LoVo (cell line): ENCODE data around the gene IGDCC3.
A peak's percentile ranks its signal among the peaks of the same experiment; 100 is the strongest.

Experiments
- DNase-seq: peaks from one replicate; pipeline ENCODE4 v3.0.0-alpha.2; 2016; ENCODE audit warnings: low spot score

The IGDCC3 gene

DNA sequence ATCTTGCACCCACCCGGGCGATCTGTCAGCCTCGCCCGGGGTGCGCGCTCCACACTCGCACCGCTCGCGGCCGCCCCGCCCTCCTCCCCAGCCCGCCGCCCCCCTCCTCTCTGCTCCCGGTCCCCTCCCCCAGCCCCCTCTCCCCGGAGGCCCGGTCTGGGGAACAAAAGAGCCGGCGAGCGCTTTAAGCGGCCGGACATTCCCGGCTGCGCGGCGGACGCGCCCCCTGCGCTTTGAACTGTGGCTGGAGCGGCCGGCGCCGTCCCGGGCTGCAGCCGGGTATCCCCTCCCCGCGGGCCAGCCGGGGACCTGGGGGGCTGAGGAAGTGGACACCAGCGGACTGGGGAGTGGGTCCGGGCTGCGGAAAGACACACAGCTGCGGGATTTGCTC lies at the start of gene IGDCC3:
TSS of gene IGDCC3 (minus strand) at position 27 of the 391 bp plus-strand sequence. CDS start 214 bp downstream, outside the sequence.
- DNase-seq = no peak

DNA sequence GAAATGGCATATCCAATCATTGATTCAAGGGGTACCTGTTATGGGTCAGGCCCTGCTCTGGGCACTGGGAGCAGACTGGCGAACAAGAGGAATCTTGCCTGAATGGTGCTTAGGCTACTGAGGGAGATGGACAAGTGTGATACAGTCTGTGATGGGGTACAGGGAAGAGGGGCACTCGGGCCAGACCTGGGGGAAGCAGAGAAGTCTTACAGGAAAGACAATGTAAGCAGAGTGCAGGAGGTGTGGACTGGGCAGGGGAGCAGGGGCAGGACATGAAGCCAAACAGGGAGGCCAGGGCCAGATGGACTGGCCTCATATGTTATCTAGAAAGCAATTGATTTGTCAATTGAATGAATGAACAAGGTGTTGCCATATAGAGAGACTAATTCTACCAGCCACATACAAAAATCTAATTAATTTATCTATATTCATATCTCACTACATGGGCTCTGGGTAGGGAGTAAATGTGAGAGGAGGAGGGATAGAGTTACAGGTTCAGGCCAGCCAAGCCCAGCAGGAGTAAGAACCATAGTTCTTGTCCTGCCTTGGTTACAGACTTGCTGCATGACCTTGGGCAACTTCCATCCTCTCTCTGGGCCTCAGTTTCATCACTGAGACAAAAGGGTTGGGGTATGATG lies 48.5 kb upstream of the IGDCC3 start:
- DNase-seq = no peak

GRCh38 chr15:65424683-65425082 lies 46.9 kb upstream of the IGDCC3 start:
- no peak for DNase-seq

GRCh38 chr15:65423976-65424679 lies 46.3 kb upstream of the IGDCC3 start:
- peak; percentile 13 for DNase-seq

- no peak for DNase-seq
Measured at GRCh38 chr15:65423150-65423975, 45.6 kb upstream of the IGDCC3 start.

DNA sequence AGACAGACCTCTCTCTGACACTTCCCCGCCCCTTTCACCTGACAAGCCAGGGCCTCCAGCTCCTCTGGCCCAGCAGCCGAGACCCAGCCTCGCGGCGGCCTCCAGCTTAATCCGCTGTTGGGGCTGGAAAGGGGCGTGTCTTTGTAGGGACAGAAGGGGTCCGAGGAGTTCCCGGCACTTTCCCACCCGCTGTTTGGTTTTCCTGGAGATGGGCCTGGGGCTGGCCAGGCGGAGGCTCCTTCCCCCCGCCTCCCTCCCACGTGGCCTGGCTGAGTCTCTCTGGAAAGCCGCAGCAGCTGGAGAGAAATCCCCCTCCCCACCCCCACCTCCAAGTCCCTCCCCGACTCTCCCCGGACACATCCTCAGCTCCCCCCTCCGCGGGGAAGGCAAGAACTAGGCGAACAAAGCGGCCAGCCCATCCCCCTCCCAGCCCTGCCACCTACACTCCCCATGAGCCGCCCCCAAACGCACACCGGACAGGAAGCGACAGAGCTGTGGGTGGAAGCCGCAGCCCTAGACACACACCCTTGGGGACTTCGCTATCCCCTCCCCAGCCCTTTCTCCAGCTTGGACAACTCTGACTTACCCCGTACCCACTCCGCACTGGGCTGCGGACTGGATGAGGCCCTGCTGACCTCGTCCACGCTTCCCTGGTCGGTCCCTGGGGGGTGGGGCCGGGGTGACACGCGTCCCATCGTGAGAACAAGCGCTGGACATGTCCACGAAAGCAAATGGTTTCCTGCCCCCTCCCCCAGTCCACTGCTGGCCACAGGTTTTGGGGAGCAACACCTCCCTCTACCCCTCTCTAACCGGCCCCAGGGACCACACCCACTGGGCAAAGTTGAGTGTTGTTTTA lies 43.8 kb upstream of the IGDCC3 start:
- no peak for DNase-seq

DNA sequence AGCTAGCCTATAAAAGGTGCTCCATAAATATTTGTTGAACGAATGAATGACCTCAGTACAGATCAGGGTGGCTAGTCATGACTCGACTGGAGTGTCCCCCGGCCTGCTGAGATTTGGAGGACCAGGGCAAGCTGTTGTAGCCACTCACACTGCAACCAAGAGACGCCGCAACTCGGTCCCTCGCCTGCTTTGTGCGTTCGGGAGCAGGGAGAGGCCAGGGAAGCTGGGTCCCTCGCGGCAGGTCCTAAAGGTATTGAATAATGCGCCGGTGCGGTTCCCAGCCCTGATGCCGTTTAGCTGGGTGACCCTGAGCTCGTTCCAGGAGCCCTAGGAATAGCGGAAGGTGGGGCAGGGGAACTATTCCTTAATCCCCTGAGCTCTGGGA lies 43.2 kb upstream of the IGDCC3 start:
- DNase-seq = no peak

- no peak for DNase-seq
Measured at GRCh38 chr15:65418596-65418995, 40.8 kb upstream of the IGDCC3 start.

GRCh38 chr15:65416845-65417416 lies 39.1 kb upstream of the IGDCC3 start:
- no peak for DNase-seq

GRCh38 chr15:65414841-65415621 lies 37.2 kb upstream of the IGDCC3 start:
- no peak for DNase-seq

DNA sequence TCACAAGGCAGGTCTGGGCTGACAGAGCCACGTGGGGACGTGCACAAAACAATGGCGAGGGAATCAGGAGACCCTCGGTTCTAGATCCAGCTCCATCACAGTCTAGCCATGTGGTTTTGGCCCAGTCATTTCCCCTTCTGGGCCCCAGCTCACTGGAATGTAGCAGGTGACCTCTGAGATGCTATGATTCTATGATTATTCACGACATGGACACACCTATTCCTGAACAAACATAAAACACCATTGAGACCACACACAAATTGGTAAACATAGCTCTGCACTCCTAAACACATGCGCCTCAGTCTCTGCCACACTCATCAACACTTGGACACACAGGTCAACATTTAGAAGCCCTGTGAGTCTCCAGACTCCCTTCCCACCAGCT lies 36.0 kb upstream of the IGDCC3 start:
- DNase-seq = no peak

DNA sequence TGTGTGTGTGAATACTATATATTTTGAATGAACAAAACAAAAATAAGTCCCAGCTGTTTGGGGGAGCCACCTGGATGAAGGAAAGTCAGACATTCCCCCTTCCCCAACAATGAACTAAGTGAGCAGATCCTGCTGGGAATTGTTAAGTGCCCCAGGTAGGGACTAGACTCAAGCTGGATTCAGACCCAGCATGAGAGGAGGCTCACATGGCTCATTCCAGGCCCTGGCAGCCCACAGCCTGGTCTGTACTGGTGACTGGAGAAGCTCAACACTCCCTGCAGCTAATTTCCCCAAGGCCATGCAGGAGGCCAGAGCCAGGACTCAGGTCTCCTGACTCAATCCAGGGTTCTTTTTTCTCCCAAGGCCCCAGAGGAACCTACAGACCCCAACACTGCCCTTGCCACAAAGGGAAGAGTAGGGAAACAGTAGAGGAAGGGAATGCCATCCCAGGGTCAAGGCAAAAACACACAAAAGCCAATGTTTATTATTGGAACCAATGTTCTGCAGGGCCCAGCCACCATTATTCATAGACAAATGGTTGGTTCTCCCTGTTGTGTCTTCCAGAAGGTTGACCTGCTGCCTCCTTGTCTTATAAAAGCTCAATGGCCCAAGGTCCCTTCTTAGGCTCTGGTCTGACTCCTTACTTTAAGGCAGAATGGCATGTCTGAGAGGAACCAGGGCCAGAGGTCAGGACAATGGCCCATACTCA lies 35.4 kb upstream of the IGDCC3 start:
- no peak for DNase-seq

- DNase-seq = no peak
Measured at GRCh38 chr15:65412556-65412955, 34.8 kb upstream of the IGDCC3 start.

DNA sequence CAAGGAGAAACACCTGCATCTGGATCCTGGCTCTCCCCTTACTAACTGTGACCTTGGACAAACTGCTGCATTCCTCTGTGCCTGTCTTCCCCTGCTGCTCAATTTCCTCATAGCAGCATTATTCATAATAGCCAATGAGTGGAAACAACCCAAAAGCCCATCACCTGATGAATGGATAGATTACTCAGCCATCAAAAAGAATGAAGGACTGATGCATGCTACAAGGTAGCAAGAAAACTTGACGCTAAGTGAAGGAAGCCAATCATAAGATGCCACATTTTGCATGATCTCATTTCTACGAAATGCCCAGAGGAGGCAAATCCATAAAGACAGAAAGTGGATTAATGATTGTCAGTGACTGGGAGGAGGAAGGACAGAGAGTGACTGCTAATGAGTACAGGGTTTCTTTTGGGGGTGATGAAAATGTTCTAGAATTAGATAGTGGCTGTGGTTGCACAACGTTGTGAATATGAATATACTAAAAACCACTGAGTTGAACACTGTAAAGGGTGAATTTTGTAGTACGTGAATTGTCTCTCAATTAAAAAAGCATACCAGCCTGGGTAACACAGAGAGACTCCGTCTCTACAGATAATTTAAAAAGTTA lies 33.8 kb upstream of the IGDCC3 start:
- no peak for DNase-seq

- no peak for DNase-seq
Measured at GRCh38 chr15:65410972-65411371, 33.2 kb upstream of the IGDCC3 start.

- DNase-seq = no peak
Measured at GRCh38 chr15:65410036-65410435, 32.2 kb upstream of the IGDCC3 start.

- no peak for DNase-seq
Measured at GRCh38 chr15:65409036-65409631, 31.3 kb upstream of the IGDCC3 start.

DNA sequence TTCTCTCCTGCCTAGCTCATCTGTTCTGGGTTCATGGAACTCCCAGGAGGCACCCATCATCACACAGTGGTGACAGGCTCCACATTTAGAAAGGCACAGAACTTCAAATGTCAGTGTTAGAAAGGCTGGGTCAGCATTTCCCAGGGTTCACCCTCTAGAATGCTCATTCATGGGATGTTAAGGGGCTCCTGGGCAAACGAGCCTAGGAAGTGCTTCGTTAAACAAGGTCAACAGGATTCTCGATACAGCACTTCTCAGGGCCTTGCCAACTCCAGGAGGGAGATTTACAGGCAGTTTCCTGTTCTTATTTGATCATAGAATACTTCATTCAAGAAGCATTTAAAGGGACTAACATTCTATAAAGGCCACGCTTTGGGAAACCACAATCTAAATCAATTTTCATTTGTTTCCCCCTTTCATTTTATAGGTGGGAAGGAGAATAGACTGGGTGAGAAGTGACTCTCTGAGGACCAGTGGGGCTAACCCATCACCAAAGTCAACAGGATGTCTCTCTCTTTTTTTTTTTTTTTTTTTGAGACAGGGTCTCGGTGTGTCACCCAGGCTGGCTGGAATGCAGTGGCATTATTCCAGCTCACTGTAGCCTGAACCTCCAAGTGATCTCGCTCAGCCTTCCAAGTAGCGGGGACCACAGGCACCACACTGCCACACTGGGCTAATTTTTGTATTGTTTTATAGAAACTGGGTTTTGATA lies 30.7 kb upstream of the IGDCC3 start:
- DNase-seq = no peak
